CD1c-positive myeloid dendritic cell (primary cell): ENCODE results near the gene ANKRD53.

ENCODE experiments used
- DNase-seq: peaks from one replicate; pipeline ENCODE4 v3.0.0-alpha.2; 2016; ENCODE audit errors: extremely low spot score

The ANKRD53 gene

DNA sequence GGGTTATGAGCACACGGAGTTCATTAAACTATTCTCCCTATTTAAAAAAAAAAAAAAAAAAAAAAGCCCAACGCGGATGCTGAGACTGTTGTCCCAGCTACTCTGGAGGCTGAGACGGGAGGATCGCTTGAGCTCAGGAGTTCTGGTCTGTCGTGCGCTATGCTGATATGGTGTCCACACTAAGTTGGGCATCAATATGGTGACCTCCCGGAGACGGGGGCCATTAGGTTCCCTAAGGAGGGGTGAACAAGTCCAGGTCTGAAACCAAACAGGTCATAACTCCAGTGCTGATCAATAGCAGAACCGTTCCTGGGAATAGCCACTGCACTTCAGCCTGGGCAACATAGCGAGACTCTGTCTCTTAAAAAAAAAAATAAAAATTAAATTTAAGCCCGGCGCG, 12.9 kb upstream of the ANKRD53 start:
- no peak for DNase-seq

DNA sequence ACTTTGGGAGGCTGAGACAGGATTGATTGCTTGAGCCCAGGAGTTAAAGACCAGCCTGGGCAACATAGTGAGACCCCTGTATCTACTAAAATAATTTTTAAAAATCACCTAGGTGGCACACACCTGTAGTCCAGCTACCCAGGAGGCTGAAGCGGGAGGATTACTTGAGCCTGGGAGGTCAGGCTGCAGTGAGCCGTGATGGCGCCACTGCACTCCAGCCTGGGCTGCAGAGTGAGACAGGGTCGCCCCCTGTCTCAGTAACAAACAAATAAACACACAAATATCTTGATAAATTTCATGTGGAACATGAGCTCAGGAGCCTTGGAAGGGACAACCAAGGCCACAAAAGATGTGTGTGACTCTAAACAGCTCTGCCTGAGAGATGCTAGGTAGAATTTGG, 11.7 kb upstream of the ANKRD53 start:
- DNase-seq, result no peak

DNA sequence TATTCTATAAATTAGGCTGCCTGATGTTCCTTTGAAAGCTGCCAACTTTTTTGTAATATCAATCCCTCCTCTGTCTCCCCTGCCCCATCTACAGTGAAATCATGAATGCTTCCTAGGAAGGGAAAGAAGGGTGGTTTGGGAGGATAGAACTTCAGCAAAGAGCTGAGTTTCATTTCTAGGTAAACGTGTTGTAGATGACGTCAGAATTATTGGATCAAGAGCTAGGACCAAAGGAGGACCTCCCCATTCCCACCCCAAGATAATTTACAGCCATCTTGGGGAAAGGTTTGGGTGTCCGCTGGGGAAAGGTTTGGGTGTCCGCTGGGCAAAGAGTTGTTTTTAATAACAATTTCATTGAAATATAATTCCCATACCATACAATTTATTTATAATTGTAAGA, 11.2 kb upstream of the ANKRD53 start:
- DNase-seq, result no peak

DNA sequence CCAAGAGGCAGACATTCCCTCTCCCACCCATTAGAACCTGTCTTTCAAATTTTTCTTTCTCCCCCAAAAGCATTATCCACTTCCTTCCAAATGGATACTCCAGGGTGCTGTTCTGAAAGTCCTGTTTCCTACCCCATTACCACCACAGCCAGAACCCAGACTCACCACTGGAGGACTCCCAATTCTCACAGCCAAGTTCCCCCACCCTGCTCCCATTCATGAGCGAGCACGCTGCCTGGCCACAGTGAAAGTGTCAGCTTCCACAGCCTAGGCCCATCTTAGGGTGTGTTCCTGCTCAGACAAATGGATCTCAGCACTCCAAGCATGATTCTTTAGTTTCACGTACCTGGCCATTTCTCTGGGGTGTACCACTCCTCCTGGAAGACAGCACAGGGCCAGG, 3.8 kb upstream of the ANKRD53 start:
- DNase-seq, result no peak

DNA sequence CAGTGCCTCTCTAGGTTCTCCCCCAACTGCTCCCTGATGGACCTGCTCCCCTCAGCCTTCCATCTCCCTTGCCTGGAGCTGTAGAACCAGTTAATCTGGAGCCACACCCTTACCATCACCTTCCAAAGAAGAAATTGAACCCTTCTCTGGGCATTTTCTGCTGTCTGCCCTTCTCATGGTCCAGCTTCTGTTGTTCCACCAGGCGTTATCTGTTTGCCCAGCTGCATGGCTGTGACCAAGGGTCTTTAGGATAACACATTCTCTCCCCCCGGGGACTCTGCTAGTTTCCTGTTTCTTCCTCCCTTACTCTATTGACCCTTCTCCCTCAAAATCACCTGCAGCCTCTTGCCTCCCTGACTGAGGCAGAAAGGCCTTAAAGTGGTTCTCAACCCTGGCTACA, 3.2 kb upstream of the ANKRD53 start:
- no peak for DNase-seq

DNA sequence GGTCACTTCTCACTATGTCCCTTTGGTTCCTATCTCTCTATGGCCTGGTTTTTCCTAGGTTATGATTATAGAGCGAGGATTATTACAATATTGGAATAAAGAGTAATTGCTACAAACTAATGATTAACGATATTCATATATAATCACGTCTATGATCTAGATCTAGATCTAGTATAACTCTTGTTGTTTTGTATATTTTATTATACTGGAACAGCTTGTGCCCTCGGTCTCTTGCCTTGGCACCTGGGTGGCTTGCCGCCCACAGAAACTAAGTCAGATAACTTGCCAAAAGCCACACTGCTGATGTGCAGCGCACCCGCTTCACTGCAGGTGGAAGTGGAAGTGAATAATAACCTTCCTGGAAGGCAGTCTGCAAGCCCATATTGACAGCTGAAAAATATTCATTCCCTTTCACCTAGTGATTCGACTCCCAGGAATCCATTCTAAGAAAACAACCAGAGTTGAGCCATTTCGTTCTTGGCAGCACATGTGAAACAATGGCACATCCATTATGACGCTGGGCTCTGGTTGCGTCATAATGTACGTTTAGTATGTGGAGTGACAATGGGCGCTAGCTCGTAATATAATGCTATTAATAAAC, 725 bp upstream of the ANKRD53 start:
- DNase-seq, result peak; percentile 51

DNA sequence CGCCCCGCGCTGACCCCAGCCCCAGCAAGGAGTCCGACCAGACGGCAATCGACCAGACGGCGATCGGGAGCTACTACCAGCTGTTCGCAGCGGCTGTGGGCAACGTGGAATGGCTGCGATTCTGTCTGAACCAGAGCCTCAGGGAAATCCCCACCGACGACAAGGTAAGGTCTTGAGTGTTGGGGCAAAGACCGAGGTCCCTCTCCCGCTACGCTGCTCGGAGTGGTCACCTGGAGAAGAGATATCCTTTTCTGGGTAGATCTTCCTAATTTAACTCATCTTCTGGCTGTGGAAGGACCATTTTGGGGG, 704 bp downstream of the ANKRD53 start:
- DNase-seq, result no peak

DNA sequence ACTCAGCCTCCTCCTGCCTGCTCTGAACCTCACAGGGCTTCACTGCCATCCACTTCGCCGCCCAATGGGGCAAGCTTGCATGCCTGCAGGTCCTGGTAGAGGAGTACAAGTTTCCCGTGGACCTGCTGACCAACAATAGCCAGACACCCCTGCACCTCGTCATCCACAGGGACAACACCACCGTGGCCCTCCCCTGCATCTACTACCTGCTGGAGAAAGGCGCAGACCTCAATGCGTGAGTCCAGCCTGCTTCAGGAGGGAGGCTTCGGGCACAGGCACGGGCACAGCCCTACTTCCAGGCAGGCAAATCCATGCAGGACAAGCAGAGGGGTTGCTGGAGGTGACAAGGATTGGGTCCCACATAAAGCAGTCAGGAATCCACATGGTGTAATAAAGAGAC, 1.2 kb downstream of the ANKRD53 start:
- DNase-seq, result no peak

DNA sequence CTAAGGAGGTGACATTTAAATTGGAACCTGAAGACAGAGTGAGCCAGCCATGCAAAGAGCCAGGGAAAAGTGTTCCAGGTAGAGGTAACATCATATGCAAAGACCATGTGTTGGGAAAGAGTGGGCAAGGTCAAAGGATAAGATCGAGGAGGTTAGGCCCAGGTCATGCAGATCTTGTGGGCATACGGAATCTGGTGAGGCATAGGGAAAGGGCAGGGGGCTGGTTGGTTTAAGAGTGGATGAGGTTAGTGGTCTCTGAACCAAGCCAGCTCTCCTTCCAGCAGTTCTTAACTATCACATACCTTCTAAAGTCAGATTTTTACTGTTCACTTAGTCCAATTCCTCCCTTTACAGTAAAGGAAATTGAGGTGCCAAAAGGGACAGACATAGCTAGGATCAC, 3.0 kb downstream of the ANKRD53 start:
- DNase-seq, result no peak

DNA sequence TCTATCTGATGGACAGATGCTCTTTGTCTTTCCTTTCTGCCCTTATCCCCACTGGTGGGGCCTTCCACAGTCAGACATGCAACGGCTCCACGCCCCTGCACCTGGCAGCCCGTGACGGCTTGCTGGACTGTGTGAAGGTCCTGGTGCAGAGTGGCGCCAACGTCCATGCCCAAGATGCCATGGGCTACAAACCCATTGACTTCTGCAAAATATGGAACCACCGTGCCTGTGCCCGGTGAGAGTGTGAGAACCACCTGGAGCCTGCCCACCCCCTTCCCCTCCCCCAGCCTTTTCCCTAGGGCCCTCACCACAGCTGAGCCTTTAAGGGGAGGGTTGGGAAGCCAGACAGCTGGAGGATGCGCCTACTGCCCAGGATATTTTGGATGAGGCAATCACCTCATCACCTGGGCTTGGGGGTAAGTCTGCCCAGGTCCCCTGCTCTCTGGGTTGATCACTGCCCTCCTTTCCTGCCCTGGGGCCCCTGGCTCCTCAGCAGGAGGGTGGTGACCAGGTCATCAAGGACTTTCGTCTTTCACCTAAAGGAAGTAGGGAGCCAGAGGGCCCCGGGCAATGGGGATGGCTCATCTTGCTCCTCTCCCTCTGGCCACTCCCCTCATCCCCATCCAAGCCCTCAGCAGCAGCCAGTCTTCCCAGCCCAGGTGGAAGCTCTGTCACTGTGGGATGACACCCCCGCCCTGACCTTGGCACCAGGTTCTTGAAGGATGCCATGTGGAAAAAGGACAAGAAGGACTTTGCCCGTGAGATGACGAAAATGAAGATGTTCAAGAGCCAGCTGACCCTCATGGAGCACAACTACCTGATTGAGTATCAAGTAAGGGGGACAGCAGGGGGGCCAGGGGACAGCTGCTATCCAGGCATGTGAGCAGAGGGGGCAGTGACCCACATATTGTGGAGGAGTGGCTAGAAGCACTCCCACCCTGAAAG, 3.7 kb downstream of the ANKRD53 start:
- DNase-seq, result no peak

DNA sequence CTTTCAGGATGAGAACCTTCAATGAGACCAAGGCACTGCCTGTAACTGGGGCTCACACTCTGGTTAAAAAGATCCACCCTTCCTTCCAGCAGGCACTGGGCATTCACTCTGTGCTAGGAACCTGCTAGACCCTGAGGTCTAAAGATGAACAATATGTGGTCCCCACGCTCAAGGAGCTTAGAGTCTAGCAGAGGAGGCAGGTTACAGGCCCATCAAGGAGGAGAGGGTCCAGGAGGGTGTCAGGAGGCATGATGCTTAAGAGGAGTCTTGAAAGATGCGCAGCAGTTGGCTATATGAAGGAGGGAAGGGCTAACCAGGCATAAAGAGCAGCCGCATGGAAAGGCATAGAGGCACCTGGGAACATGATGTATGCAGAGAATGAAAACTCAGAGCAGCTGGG, 4.5 kb downstream of the ANKRD53 start:
- DNase-seq, result no peak

DNA sequence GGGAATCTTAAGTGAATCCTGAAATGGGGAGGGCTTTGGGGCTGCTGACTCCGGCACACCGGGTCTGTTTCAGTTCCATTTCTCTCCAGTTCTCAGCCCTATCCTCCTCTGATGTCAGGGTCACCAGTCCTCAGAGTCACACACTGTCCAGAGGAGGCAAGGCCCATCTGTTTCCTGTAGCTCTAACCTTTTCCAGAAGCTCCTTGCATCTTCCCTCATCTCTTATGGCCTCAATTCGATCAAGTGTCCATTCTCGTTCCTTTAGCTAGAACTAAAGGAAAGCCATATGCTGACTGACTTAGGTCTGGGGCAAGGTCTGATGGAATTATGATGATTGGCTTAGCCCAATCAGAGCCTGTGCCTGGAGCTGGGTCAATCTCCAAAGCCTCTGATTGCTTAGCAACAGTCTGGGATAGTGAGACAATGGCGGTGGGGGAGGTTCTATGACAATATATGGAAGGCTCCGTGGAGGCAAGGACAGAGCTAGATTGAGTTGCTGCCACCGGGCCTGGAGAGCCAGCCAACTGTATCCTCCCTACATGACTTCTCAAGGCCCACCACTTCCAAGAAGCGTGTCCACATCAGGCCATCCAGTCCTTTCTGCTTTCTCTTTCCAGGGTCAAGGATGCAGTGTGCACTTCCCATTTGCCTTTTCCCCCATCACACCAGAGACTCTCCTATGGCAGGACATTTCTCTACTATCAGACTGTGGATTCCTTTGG, 5.2 kb downstream of the ANKRD53 start:
- DNase-seq, result no peak

DNA sequence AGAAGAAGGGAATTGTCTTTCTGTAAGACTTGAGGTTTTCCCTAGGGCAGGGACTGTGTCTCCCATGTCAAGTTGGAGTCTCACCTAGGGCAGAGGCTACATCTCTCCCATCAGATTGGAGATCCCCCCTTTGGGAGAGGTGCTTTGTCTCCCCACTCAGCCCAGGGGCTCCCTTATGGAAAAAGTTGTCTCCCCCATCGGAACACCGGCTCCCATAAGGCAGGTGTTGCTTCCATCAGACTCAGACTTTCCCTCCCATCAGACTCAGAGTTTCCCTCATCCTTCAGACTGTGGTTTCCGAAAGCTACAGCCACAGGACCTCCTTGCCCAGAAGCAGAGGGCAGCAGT, 5.8 kb downstream of the ANKRD53 start:
- DNase-seq, result no peak

DNA sequence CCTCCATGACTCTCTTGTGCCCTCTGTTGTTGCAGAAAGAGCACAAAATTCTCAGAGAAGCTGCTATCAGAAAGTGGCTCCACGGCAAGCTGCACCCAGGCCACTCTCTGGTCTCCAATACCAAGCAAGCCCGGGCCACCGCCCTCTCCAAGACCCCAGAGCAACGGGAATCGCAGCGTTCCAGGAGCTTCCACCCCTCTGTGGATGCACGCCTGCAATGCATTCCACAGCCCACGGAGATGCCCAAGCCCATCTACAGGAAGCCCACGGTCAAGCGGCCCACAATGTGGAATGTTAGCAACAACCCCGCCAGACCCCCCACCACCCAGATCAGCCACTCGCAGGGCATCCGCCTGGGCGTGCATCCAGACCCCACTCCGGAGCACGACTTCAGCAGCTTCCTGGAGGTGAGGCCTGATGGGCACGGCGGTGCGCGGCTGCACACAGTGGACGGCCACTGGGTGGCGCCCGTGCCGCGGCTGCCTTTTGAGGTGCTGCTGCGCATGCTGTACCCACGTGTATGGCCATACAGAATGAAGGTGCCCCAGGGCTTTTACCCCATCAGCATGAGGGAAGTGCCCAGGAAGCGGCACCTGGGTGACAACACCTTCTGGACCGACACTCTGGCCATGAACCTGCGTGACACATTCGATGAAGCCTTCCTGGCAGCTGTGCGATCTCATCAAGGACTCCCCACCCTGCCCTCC, 6.3 kb downstream of the ANKRD53 start:
- peak; percentile 78 for DNase-seq

DNA sequence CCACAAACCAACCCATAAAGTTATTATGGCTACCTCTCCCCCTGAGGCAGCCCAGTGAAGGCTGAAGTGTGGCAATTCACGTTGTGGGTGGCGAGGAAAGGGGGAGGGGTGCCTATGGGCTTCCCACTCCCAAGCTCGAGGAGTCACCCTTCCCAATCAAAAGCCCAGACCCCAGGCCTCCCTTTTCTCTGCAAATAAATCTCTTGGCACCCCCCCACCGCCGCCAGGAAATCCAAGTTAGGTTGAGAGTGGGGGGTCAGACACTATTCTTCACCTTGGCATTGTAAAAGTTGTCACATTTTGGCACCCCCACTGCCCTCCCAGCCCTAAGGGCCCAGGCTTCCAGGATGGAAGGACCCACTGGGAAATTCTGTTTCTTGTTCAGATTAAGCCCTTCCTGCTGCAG, 6.9 kb downstream of the ANKRD53 start:
- DNase-seq, result no peak

DNA sequence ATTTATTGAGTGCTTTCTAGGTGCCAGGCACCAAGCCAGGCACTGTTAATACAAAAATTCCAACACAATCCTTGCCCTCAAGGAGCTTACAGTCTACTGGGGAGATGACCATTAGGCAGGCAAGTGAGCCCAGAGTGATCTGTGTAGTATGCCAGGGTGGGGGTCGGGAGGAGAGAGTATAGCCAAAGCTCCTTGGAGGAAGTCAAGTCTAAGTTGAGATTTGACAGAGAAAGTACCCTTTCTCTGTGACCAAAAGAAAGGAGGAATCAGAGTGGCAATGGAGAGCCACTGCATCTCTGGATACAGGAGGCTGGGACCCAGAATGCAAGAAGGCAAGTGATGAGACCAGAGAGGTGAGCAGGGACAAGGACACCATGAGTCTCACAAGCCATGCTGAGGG, 7.5 kb downstream of the ANKRD53 start:
- DNase-seq, result no peak

DNA sequence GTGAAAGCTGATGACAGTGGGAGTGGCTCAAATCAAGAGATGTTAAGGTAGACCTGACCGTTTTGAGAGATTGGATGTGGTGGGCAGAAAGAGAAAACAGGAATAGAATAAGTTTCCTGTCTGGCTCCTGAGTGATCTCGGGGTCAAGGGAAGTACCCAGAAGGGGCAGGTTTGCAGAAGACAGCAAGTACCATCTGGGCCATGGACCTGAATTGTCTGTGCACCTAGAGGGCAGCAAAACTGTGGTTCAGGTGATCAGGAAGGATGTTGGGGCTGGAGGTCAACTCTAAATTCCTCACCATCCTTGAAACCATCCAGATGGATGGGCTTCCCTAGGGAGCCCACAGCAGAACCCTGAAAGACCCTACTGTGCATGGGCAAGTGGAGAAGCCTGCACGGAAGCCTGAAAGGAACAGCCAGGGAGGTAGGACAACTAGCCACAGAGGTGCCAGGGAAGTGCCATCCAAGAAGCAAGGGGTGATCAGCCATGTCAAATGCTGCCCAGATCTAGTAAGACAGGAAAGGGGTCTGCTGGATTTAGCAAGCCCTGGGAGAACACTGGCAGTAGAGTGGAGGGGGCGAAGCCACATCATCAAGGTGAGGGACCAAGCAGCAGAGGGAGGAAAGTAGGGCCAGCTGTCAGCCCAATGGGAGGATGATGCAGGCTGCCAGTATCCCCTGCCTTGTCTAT, 8.2 kb downstream of the ANKRD53 start:
- DNase-seq, result no peak

DNA sequence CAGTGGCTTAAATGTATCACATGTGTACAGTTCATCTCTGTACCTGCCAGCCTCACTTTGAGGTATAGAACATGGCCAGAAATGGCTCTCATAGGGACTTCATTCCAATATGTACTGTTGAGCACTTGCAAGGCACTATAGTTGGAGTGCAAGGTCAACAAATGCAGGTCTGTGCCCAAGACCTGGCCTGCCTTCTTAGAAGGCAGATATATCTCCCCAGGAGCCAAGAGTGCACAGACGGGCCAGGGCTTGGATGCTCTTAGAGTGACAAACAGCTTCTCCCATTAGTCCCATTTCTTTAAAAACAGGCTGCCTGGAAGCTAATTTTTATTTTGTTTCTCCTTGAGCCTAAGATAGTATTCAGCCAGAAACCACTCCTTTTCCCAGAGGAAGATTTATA, 9.0 kb downstream of the ANKRD53 start:
- no peak for DNase-seq

DNA sequence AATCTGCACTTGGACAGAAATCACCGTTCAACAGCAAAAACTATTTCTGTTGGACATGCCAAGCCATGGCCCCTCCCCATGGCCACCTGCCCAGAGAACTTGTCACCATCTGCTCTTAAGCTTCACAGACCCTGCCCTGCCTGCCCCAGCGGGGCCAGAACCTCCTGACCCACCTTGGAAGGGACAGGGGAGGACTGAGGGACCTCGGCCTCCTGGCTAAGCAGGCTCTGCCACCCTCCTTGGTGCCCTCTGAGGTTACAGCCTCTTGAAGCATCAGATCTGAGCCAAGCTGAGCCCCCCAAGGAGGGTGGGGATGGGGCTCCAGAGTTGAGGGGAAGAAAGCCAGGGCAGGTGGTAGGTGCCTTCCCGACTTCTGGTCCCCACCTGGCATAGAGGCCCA, 9.7 kb downstream of the ANKRD53 start:
- no peak for DNase-seq

DNA sequence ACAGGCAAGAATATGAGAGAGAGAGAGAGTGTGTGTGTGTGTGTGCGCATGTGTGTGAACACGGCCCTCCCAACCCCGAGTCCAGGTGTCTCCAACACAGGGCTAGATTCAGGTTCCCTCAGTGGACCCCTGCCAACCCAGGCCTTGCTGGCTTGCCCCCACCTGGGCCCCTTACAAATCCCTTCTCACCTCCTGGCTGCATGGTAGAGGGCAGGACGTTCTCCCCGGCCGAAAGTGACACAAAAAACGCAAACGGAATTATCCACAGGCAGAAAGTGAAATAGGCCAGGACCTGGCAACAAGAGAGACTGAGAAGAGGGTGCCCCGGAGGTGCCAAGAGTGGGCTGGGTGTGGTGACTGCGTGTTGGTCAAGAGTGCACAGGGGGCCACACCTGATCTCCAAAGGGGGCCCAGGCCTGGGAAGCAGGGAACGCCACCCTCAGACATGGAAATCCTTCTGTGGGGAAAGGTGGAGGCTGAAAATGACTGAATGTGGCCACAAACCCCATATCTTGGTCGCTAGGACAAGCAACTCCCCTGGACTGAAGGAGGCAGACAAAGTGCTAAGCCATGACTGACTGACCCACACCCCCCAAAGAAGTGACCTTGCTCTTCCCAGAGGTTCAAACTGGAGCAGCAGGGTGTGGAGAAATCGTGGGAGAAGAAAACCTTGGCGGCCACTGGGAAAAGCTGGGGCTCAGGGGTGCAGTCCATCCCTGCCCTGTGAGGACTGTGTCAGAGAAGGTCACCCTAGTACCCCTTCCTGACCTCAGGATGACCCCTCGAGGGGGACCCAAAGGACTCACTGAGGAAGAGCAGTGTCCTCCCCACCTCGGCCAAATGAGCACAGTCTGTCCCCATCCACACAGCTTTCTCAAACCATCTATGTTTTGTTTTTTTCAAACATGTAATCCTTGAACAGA, 10.6 kb downstream of the ANKRD53 start:
- no peak for DNase-seq

DNA sequence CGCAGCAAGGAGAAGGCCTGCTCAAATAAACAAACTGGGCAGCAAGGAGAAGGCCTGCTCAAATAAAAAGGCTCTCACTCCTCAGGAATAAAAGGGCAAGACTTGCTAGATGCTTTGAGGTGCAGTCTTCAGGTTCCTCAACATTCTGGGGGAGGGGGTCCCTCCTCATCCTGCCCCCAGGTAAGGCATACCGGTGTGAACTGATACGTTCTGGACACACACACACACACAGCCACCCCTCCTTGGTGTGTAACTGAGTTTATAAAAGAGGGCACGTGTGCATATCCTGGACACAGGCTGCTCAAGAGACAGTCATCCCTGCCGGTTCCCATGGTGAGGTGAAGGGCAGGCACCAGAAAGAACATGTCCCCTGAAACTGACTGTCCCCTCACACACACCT, 11.8 kb downstream of the ANKRD53 start:
- DNase-seq, result no peak
